Measurements from ENCODE around the gene NOP16. TPM values are rescaled to one million over a fixed set of nuclear protein-coding genes. Genes with fewer than 3 reads are reported as not detected.
A peak's percentile ranks its signal among the peaks of the same experiment; 100 is the strongest.

The NOP16 gene
- total and polyA plus RNA-seq, 2 of the 13 experiments (the other 11 are each of a cell fraction or from before 2014, with no cell fraction given), result 43.3 to 48.4 TPM

- intact Hi-C loops (cut with micrococcal nuclease; ENCODE audit: unreplicated experiment) (no loop called here), in situ Hi-C loops (cut with HindIII; ENCODE audit: extremely low pct_ligation_motif_present, low pct_unique_long_range_greater_than_20kb) (no loop called here)
- H3K4me1 ChIP-seq (ENCODE audit: insufficient read depth, low read length), result peaks cover 57% of the 10 kb centered on the region
- FAIRE-seq (no peak), DNase-seq (ENCODE audit: low spot score) (no peak), ATAC-seq (no peak)
- H3K4me2 ChIP-seq (ENCODE audit: low read depth, low read length), result peak overlapping the region; percentile 93
- ChIA-PET CTCF (ENCODE audit: low intra/inter-chr PET ratio, low total read pairs) (no interaction called here), POLR2A (no interaction called here)
- 0 out of 2 replicates have a peak, but pooled peaks have one; percentile 7 for TF ChIP-seq MNT (IDR thresholded peaks at IDR 0.05)
- no peak for TF ChIP-seq ZNF713 (CRISPR knock-in tag; IDR thresholded peaks at IDR 0.05)
- no peak for TF ChIP-seq ZNF512B (CRISPR knock-in tag; IDR thresholded peaks at IDR 0.05; ENCODE audit: borderline replicate concordance)
- no peak for TF ChIP-seq MATR3 (CRISPR knock-in tag; IDR thresholded peaks at IDR 0.05)
- TF ChIP-seq ZNF224 (CRISPR knock-in tag; IDR thresholded peaks at IDR 0.05), result no peak
- 0 out of 2 replicates have a peak, but pooled peaks have one; percentile 19 for TF ChIP-seq AHR (CRISPR knock-in tag; IDR thresholded peaks at IDR 0.05)
- peak; percentile 56 for TF ChIP-seq ZNF687 (CRISPR knock-in tag; IDR thresholded peaks at IDR 0.05)
- no peak for TF ChIP-seq ATM (IDR thresholded peaks at IDR 0.05; ENCODE audit: borderline replicate concordance)
- TF ChIP-seq ZMAT3 (CRISPR knock-in tag; conservative IDR thresholded peaks at IDR 0.05), result no peak
- peak; percentile 18; the same call in 1 of the 2 replicates for TF ChIP-seq SALL1 (CRISPR knock-in tag; IDR thresholded peaks at IDR 0.05)
- no peak for TF ChIP-seq KLF16 (CRISPR knock-in tag; IDR thresholded peaks at IDR 0.05)
- TF ChIP-seq RNF2 (conservative IDR thresholded peaks at IDR 0.05; ENCODE audit: low read depth), result 0 out of 2 replicates have a peak, but pooled peaks have one; percentile 50
- peak; percentile 49; the same call in 1 of the 2 replicates for TF ChIP-seq ZNF263 (CRISPR knock-in tag; IDR thresholded peaks at IDR 0.05)
- no peak for TF ChIP-seq LCORL (IDR thresholded peaks at IDR 0.05)
- TF ChIP-seq LCORL (CRISPR knock-in tag; IDR thresholded peaks at IDR 0.05), result no peak
- TF ChIP-seq ZNF616 (CRISPR knock-in tag; IDR thresholded peaks at IDR 0.05; ENCODE audit: low read depth), result no peak
- 30% methylated on average over 22 of the region's 28 CpGs for WGBS (ENCODE audit: low lambda C conversion rate)
- peak overlapping the region; percentile 30 to 64 (median 44); a peak in 5 of 6 replicates for H3K4me3 ChIP-seq (replicated peaks in 1 of 3; ENCODE audit: insufficient read depth in 1 of 3, low read depth in 2 of 3, low read length in 3 of 3)
- no peak overlapping the region for H2AFZ ChIP-seq (ENCODE audit: low read length)
- no peaks in the 10 kb centered on the region for H3K36me3 ChIP-seq (replicated peaks in 1 of 2; ENCODE audit: control insufficient read depth in 1 of 2, insufficient read depth in 2 of 2, low read length in 2 of 2)
- H3K9ac ChIP-seq (ENCODE audit: insufficient read depth, low read depth, low read length), result no peak overlapping the region; the same call in 1 of the 2 replicates
- H3K79me2 ChIP-seq (ENCODE audit: insufficient read depth, low read length), result peaks cover 12% of the 10 kb centered on the region
- H4K20me1 ChIP-seq (ENCODE audit: insufficient read depth, low read length), result no peaks in the 10 kb centered on the region
- BruUV-seq (replicated peaks), result no TSS peak
- H3K9me3 ChIP-seq (ENCODE audit: low read length), result no peaks in the 10 kb centered on the region
- peaks cover 3 to 6% of the 10 kb centered on the region in 2 experiments; a peak in 4 of 5 replicates for H3K27me3 ChIP-seq (ENCODE audit: control insufficient read depth in 1 of 2, insufficient read depth in 2 of 2, low read length in 2 of 2)
- H3K27ac ChIP-seq (ENCODE audit: extremely low read length, insufficient read depth, low read length), result no peak overlapping the region
These were observed 23.5 kb downstream of the NOP16 start for GRCh38 chr5:176364765-176365350.
